Prostate gland (tissue), 2 donors: ENCODE measurements around the gene DCAF8L2. TPM values are rescaled to one million over a fixed set of nuclear protein-coding genes. Genes with fewer than 3 reads are reported as not detected.

ENCODE experiments used
- DNase-seq: peaks from one replicate; pipeline ENCODE4 v3.0.0-alpha.2; 2019; ENCODE audit warnings: low spot score
- H3K27ac ChIP-seq, 2 donors: fragments of 200-600 bp; sonication (generic); 2 replicates each; pipeline ENCODE4 v1.5.1; 2017 to 2019
- H3K27me3 ChIP-seq: fragments of 200-600 bp; sonication (generic); replicated peaks from 2 replicates; pipeline ENCODE4 v1.5.1; 2019; ENCODE audit not compliant: insufficient read depth
- H3K36me3 ChIP-seq, 2 donors: fragments of 200-600 bp; sonication (generic); 1 replicate in 1 of 2; 2 replicates in 1 of 2; pipeline versions ENCODE4 v1.5.1 to v1.8.1; 2017 to 2019
- H3K4me1 ChIP-seq: fragments of 200-600 bp; sonication (generic); replicated peaks from 2 replicates; pipeline ENCODE4 v1.5.1; 2019
- H3K4me3 ChIP-seq, 2 donors: fragments of 200-600 bp; sonication (generic); 2 replicates each; pipeline ENCODE4 v1.5.1; 2017 to 2019
- H3K9me3 ChIP-seq: fragments of 200-600 bp; sonication (generic); 2 replicates; pipeline ENCODE4 v1.5.1; 2017
- CTCF ChIP-seq, 4 experiments: fragments of 200-600 bp in 2 of 4; fragments of 450-650 bp in 2 of 4; sonication (generic) in 2 of 4; IDR thresholded peaks; 1 replicate in 3 of 4; 2 replicates in 1 of 4; pipeline ENCODE4 v1.5.1; 2016 to 2019; ENCODE audit warnings: antibody characterized with exemption in 4 of 4, mild to moderate bottlenecking in 2 of 4, moderate library complexity in 2 of 4
- POLR2A ChIP-seq: fragments of 450-650 bp; IDR thresholded peaks from one replicate; pipeline ENCODE4 v1.6.1; 2016; ENCODE audit warnings: antibody characterized with exemption, mild to moderate bottlenecking
- POLR2AphosphoS5 ChIP-seq: sonication (generic); formaldehyde crosslinking; IDR thresholded peaks from one replicate; pipeline ENCODE4 v1.6.1; 2017; ENCODE audit warnings: antibody characterized with exemption
- WGBS: methylation state at CpG from one replicate; pipeline ENCODE4 v1.1.5; 2018; 5-methylcytosine and 5-hydroxymethylcytosine counted together
- intact Hi-C: fragments of 100-400 bp; cut with DNase I; formaldehyde crosslinking; loops from one replicate; pipeline ENCODE4 v1.14.2; 2022
- total RNA-seq, 2 donors: library from RNA; depleted of rRNA; stranded (reverse); fragments of >200 nt; gene quantifications; one replicate each; pipeline ENCODE4 v1.1.0, GENCODE V29; 2016

The DCAF8L2 gene
- total RNA-seq, 2 donors from 2014 or later: 107 TPM; not detected in 1

- no peak overlapping the region for H3K4me3 ChIP-seq
- no peaks in the 10 kb centered on the region for H3K27me3 ChIP-seq
- H3K36me3 ChIP-seq: no peaks in the 10 kb centered on the region
- H3K9me3 ChIP-seq: no peaks in the 10 kb centered on the region
- H3K4me1 ChIP-seq: no peaks in the 10 kb centered on the region
- DNase-seq: no peak
- H3K27ac ChIP-seq: no peak overlapping the region
- TF ChIP-seq CTCF (IDR thresholded peaks at IDR 0.05): no peak
- intact Hi-C loops: no loop called here
Measured at GRCh38 chrX:27660878-27661277, 70.7 kb downstream of the DCAF8L2 start.

- Histone ChIP-seq H3K27me3 (no peaks in the 10 kb centered on the region), H3K27ac (no peak overlapping the region), H3K4me1 (no peaks in the 10 kb centered on the region), H3K4me3 (no peak overlapping the region), H3K36me3 (no peaks in the 10 kb centered on the region), H3K9me3 (no peaks in the 10 kb centered on the region)
- TF ChIP-seq CTCF (IDR thresholded peaks at IDR 0.05) (no peak), POLR2A (no peak), POLR2AphosphoS5 (no peak)
- WGBS: 87% methylated on average over 2 of the region's 2 CpGs
- no peak for DNase-seq
- intact Hi-C loops: no loop called here
Measured at GRCh38 chrX:27671234-27671633, 81.1 kb downstream of the DCAF8L2 start.

GRCh38 chrX:27674491-27674890 lies 84.3 kb downstream of the DCAF8L2 start:
- H3K4me1 ChIP-seq: no peaks in the 10 kb centered on the region
- intact Hi-C loops: no loop called here
- H3K9me3 ChIP-seq: no peaks in the 10 kb centered on the region
- no peak overlapping the region for H3K27ac ChIP-seq
- H3K27me3 ChIP-seq: no peaks in the 10 kb centered on the region
- no peak overlapping the region for H3K4me3 ChIP-seq
- H3K36me3 ChIP-seq: no peaks in the 10 kb centered on the region
- WGBS: 52% methylated on average over 4 of the region's 4 CpGs
- TF ChIP-seq POLR2A (no peak), CTCF (IDR thresholded peaks at IDR 0.05) (no peak), POLR2AphosphoS5 (no peak)
- DNase-seq: no peak

GRCh38 chrX:27675493-27675892 lies 85.3 kb downstream of the DCAF8L2 start:
- no peaks in the 10 kb centered on the region for H3K9me3 ChIP-seq
- WGBS: 88% methylated on average over 1 of the region's 1 CpG
- intact Hi-C loops: no loop called here

More at GRCh38 chrX:27675493-27675892, 85.3 kb downstream of the DCAF8L2 start:
- TF ChIP-seq CTCF (IDR thresholded peaks at IDR 0.05) (no peak), POLR2AphosphoS5 (no peak), POLR2A (no peak)
- Histone ChIP-seq H3K36me3 (no peaks in the 10 kb centered on the region), H3K4me1 (no peaks in the 10 kb centered on the region), H3K4me3 (no peak overlapping the region), H3K27ac (no peak overlapping the region), H3K27me3 (no peaks in the 10 kb centered on the region)
- no peak for DNase-seq
